ENCODE measurements around the gene ALKBH3.

Gene ALKBH3

DNA sequence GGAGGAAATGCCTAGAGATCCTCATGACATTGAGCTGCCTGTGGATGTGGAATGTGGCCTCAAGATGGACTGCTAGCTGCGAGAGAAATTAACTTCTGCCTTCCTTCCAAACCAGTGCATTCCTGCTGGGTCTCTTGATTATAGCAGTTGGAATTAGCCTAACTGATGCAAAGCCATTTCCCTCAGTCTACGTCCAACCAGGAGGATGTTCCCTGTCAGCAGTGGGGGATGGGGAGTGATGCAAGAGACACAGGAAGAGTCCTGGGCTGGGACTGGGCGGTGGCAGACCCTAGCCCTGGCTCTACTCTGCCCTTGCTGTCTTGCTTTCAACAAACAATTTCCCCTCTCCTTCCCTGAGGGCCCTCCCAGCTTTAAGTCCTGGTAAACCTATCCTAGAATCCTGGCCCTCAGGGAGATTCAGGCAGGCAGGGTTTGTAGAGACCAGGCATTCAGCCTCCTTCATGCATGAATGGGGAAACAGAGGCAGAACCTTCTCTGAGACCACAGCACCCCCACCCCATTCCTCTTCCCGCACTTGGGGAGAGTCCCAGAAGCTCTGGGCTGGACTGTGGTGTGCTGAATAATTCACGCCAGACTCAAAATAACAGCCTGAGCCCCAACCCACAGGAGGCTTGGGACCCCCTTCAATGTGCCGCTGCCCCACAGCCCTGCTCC, 78.8 kb downstream of the ALKBH3 start:
- FAIRE-seq (no peak), DNase-seq (ENCODE audit: low spot score) (no peak)

- FAIRE-seq: no peak
- no peak for DNase-seq (ENCODE audit: low spot score)
Observed at GRCh38 chr11:43962383-43963278, 82.0 kb downstream of the ALKBH3 start.

DNA sequence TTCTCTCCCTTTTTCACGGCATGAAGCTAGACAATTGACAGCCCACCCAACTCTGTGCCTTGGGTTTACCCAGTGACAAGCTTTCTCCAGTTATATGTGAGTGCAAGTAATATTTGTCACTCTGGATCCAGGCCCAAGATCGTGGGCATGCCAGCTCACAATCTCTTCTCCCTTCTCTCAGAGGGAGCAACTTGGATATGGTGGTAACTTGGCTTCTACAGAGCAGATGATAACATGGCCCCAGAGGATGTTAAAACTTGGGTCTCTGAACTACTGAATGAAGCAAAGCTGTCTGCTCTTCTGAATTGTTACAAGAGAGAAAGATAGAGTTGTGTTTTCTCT, 82.6 kb downstream of the ALKBH3 start:
- DNase-seq (ENCODE audit: low spot score) (no peak), FAIRE-seq (no peak)

DNA sequence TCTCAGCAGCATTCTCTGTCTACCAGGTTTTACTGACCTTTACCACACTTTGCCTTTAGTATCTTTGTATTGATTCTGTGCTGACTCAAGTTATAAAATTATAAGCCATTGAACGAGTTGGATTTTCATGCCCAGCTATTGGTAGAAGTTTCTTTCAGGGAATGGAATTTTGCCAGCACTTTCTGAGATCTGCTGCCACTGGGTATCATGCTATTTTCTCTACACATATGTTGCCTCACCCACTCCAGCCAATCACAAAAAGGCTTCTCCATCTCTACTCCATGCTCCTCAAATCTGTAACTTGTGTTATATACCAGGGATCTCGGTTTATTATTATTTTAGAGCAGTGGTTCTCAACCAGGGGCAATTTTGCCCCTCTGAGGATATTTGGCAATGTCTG, 87.0 kb downstream of the ALKBH3 start:
- DNase-seq (ENCODE audit: low spot score): no peak
- no peak for FAIRE-seq

- FAIRE-seq (no peak), DNase-seq (ENCODE audit: low spot score) (no peak)
Observed at GRCh38 chr11:43968719-43969118, 88.1 kb downstream of the ALKBH3 start.

DNA sequence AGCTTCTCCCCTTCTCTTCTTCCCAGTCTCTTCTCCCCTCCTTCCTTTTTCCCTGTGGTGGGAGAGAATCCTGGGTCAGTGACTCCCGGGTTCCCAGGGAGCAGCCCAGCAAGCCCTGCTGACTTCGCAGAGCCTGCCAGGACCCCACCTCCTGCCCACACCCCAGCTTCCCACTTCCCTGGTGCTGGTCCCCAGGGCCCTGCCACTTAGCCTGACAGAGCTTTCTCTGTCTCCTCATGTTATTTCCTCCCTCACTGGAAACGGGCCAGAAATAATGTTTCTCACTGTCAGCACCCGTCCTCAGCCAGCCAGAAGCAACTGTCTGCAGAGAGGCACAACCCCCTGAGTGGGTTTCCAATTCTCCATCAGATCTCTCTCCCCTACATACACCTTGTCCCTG, 88.9 kb downstream of the ALKBH3 start:
- FAIRE-seq: no peak
- no peak for DNase-seq (ENCODE audit: low spot score)

Data from urothelium cell line (cell line).